Spinal cord (tissue), 10 donors: ENCODE results near the gene FLG2. TPM values are rescaled to one million over a fixed set of nuclear protein-coding genes. Genes with fewer than 3 reads are reported as not detected.
"Not testable (repeated sequence)": the region's sequence is repeated elsewhere in the genome, so short reads cannot be mapped to it uniquely, and the experiment has no call there.

Experiments used
- DNase-seq, 6 donors: peaks; one replicate each; pipeline versions ENCODE4 v3.0.0 to v3.0.0-alpha.2; 2013 to 2015; ENCODE audit warnings: low spot score in 6 of 6, low read depth in 4 of 6
- H3K27ac ChIP-seq: one replicate; pipeline ENCODE4 v1.5.1; 2013; ENCODE audit warnings: low read depth, low read length, control low read depth
- H3K27me3 ChIP-seq: one replicate; pipeline ENCODE4 v1.6.1; 2013; ENCODE audit warnings: low read length; ENCODE audit not compliant: control insufficient read depth, insufficient read depth
- H3K36me3 ChIP-seq: one replicate; pipeline ENCODE4 v1.6.1; 2013; ENCODE audit warnings: low read length; ENCODE audit not compliant: control insufficient read depth, insufficient read depth
- H3K4me1 ChIP-seq: one replicate; pipeline ENCODE4 v1.6.1; 2013; ENCODE audit warnings: low read length; ENCODE audit not compliant: control insufficient read depth, insufficient read depth
- H3K4me3 ChIP-seq: one replicate; pipeline ENCODE4 v1.5.1; 2013; ENCODE audit warnings: low read depth, low read length, control low read depth
- H3K9me3 ChIP-seq: one replicate; pipeline ENCODE4 v1.6.1; 2013; ENCODE audit warnings: low read length; ENCODE audit not compliant: control insufficient read depth, insufficient read depth
- WGBS: methylation state at CpG from one replicate; pipeline ENCODE4 v1.1.5; 2013; ENCODE audit warnings: missing lambda C conversion rate; ENCODE audit not compliant: insufficient coverage; 5-methylcytosine and 5-hydroxymethylcytosine counted together
- polyA plus RNA-seq, 2 donors: library from polyadenylated mRNA; unstranded; fragments of 120-200 nt; gene quantifications; one replicate each; pipeline ENCODE4 v1.2.1, GENCODE V29; 2013; ENCODE audit not compliant: insufficient read length in 2 of 2
- small RNA-seq: library from RNA; depleted of rRNA; stranded (forward); fragments of <200 nt; gene quantifications from one replicate; pipeline ENCODE3, GENCODE V24; 2014; ENCODE audit warnings: low replicate concordance
- total RNA-seq, 2 donors: library from RNA; depleted of rRNA in 1 of 2; stranded (reverse); fragments of 120-200 nt in 1 of 2; fragments of >200 nt in 1 of 2; gene quantifications; one replicate each; pipeline versions ENCODE4 v1.2.3 to v1.2.4, GENCODE V29; 2013 to 2014
- donor health status: healthy.

The FLG2 gene
- total and polyA plus RNA-seq, 4 donors: 0.03 to 0.11 TPM; not detected in 2

DNA sequence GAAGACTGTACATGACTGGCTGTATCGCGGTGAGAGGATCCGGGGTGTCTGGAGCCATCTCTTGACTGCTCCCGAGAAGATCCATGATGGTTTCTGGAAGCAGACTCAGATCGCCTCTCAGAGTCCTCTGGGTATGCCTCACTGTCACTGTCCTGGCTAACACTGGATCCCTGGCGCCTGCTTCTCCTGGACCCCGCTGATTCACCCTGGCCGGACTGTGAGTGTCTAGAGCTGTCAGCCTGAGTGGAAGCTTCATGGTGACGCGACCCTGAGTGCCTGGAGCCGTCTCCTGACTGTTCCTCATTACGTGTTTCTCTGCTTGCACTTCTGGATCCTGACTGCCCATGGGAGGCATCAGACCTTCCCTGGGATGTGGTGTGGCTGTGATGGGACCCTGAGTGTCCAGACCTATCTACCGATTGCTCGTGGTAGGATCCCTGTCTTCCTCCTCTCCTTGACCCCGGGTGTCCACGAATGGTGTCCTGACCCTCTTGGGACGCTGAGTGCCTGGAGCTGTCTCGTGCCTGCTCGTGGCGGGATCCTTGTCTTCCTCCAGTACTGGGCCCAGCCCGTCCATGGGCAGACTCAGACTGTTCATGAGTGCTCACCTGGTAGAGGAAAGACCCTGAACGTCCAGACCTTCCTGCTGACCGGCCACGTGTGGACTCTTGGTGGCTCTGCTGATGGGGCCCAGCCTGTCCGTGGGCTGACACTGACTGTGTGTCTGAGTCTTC is 56.5 kb downstream of the FLG2 start:
- WGBS: 88% methylated on average over 17 of the region's 25 CpGs
- not testable (repeated sequence) for H3K27me3 ChIP-seq, DNase-seq, H3K9me3 ChIP-seq, H3K27ac ChIP-seq, H3K4me3 ChIP-seq, H3K36me3 ChIP-seq, H3K4me1 ChIP-seq

Small RNA genes lying within 50 kb of the gene (small RNA-seq; reads per million reads assigned to genes)
- gene HMGN3P1: 0.10 reads per million

Other genes starting within 250 kb of the FLG2 start
- under 1 TPM; 0.06 to 0.10 TPM for gene TCHH, start 244.6 kb downstream of the FLG2 start, total RNA-seq
- under 1 TPM; 0.47 to 0.48 TPM for gene TCHH, start 244.6 kb downstream of the FLG2 start, polyA plus RNA-seq
- not detected for gene RPTN, start 200.8 kb downstream of the FLG2 start, total RNA-seq
- not detected for gene RPTN, start 200.8 kb downstream of the FLG2 start, polyA plus RNA-seq
- not detected for gene HRNR, start 135.8 kb downstream of the FLG2 start, total RNA-seq
- under 1 TPM; 0.03 to 0.59 TPM for gene HRNR, start 135.8 kb downstream of the FLG2 start, polyA plus RNA-seq
- gene FLG, start 34.8 kb downstream of the FLG2 start, total RNA-seq: under 1 TPM in 1 of 2 donors, not detected in 1; under 0.01 TPM
- 1 to 10 TPM; 3.1 to 3.7 TPM for gene FLG, start 34.8 kb downstream of the FLG2 start, polyA plus RNA-seq
- not detected for gene CRNN, start 54.3 kb upstream of the FLG2 start, total RNA-seq
- gene CRNN, start 54.3 kb upstream of the FLG2 start, polyA plus RNA-seq: not detected
- gene LCE5A, start 150.8 kb upstream of the FLG2 start, total RNA-seq: not detected
- gene LCE5A, start 150.8 kb upstream of the FLG2 start, polyA plus RNA-seq: under 1 TPM in 1 of 2 donors, not detected in 1; 0.20 TPM
- gene CRCT1, start 154.5 kb upstream of the FLG2 start, total RNA-seq: not detected
- not detected for gene CRCT1, start 154.5 kb upstream of the FLG2 start, polyA plus RNA-seq
- gene LCE3E, start 206.8 kb upstream of the FLG2 start, total RNA-seq: not detected
- gene LCE3E, start 206.8 kb upstream of the FLG2 start, polyA plus RNA-seq: not detected
- not detected for gene LCE3D, start 220.5 kb upstream of the FLG2 start, total RNA-seq
- gene LCE3D, start 220.5 kb upstream of the FLG2 start, polyA plus RNA-seq: not detected
- not detected for gene LCE3C, start 240.2 kb upstream of the FLG2 start, total RNA-seq
- gene LCE3C, start 240.2 kb upstream of the FLG2 start, polyA plus RNA-seq: not detected